GM19324 (cell line): ENCODE data around the gene SMC6.

Source experiments
- ATAC-seq: cut with Tn5 transposase; IDR thresholded peaks from one replicate; pipeline ENCODE4 v1.9.1; 2021; ENCODE audit warnings: mild to moderate bottlenecking, moderate library complexity; ENCODE audit not compliant: unreplicated experiment, low FRiP score

The SMC6 gene

DNA sequence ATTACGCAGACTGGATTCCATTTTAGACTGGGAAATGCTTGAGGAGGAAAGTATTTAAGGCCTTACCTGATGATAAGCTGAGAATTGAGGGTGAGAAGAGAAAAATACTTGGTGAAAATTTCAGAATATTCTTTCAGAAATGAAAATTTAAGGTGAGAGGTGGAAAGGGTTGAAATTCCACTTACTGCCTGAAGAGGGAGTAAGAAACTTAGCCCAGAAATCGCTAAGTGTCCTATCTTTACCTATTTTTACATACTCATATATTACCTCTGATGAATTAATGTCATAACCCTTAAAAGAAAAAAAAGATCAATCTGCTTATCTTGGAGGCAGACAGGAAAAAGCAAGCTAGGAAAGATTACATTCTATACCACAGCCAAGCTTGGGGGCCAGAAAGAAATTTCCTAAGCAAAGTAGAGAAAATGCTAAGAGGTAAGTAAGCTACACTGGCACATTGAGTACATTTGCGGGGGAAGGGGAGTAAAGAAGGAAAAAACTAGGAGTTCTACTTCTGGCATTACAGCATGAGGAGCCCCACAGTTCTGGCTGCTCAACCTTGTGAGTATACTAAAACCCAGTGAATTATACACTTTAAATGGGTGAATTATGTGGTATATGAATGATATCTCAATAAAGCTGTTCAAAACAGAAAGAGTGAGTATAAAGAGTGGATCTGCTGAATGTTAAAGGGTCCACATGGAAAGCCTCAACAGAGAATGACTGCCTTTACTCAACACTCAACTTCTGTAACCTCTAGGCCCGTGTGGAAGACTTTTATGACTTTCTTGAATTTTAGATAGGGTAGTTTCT, 33.8 kb downstream of the SMC6 start:
- ATAC-seq, result no peak

DNA sequence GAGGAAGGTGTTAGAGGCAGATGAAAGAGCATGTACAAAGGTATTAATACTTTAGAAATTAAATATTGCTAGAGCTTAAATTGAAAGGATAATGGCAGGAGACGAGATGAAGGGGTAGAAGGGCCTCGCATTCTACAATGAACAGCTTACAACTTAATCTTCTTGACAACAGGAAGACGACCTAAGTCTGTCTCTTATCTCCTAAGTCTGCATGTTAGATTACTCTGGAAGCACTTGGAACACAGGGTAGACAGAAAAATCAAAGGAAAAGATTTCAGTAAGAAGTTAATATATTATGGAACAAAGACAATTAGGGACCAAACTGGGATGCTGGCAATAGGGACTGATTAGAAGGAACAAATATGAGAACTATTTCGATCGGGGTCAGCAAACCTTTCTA, 34.9 kb downstream of the SMC6 start:
- no peak for ATAC-seq

DNA sequence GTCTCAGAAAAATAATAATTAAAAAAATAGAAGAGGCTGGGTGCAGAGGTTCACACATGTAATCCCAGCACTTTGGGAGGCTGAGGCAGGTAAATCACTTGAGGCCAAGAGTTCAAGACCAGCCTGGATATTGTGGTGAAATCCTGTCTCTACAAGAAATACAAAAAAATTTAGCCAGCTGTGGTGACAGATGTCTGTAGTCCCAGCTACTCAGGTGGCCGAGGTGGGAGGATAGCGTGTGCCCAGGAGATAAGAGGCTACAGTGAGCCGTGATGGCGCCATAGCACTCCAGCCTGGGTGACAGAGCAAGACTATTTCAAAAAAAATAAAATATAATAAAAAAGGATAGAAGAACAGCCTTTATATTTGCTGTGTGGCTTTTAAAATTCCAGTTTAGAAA, 35.9 kb downstream of the SMC6 start:
- ATAC-seq, result no peak

DNA sequence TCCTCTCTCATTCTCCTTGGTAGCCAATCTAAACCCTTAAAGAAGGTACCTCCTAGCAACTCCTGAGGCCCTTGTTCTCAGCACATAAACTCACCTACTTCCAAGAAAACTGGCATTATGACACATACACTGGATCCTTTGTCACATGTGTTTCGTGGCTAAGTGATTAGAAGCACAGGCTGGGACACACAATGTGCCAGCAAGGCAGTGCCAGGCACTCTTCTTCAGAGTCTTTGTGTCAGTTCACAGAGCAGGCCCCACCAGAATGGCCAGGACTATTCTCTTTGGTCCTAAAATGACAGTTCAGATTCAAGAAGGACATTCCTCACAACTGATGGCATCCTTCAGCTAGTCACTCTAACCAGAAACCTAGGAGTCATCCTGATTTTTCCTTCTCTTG, 40.3 kb downstream of the SMC6 start:
- ATAC-seq, result no peak

GRCh38 chr2:17710547-17711248, 42.9 kb downstream of the SMC6 start:
- no peak for ATAC-seq

GRCh38 chr2:17709897-17710296, 43.7 kb downstream of the SMC6 start:
- ATAC-seq, result no peak

- no peak for ATAC-seq
These were observed 45.1 kb downstream of the SMC6 start for GRCh38 chr2:17708501-17708900.

GRCh38 chr2:17706845-17707244, 46.8 kb downstream of the SMC6 start:
- no peak for ATAC-seq

- ATAC-seq, result no peak
These were observed 62.8 kb downstream of the SMC6 start for GRCh38 chr2:17690776-17691175.

GRCh38 chr2:17689010-17689409, 64.6 kb downstream of the SMC6 start:
- ATAC-seq, result no peak

DNA sequence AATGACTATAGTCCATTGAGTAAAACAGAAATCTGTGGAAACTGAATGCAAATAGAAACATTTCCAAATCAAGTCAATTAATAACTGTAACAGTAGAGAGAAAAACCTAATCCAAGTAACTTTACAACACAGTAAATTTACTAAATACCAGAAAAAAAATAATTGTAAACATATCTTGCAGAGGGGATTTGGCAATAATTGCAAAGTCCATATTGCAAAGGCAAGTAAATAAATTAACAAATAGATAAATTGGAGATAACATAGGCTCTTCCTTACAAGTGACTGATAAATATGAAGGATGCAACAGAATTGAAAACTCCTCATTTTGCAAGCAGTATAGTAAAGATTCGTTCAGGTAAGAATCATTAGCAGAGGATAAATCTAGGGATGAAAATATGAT, 65.0 kb downstream of the SMC6 start:
- ATAC-seq, result no peak

DNA sequence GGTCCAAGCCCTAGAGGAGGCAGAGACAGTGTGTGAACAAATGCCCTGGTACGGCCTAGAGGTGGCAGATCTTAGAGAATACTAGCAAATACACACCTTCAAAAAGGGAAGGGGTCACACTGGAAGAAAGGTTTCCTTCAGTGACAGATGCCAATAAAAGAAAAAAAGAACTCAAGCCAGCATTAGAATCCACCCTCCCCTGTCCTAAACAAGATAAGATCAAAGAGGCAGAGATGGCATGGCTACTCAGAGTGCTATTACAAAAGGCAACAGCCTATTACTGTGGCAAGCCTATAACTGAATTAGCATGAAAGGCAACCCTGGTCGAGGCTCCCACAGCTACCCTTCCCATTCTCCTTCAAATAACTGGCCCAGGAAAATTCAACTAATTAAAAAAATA, 69.6 kb downstream of the SMC6 start:
- no peak for ATAC-seq

DNA sequence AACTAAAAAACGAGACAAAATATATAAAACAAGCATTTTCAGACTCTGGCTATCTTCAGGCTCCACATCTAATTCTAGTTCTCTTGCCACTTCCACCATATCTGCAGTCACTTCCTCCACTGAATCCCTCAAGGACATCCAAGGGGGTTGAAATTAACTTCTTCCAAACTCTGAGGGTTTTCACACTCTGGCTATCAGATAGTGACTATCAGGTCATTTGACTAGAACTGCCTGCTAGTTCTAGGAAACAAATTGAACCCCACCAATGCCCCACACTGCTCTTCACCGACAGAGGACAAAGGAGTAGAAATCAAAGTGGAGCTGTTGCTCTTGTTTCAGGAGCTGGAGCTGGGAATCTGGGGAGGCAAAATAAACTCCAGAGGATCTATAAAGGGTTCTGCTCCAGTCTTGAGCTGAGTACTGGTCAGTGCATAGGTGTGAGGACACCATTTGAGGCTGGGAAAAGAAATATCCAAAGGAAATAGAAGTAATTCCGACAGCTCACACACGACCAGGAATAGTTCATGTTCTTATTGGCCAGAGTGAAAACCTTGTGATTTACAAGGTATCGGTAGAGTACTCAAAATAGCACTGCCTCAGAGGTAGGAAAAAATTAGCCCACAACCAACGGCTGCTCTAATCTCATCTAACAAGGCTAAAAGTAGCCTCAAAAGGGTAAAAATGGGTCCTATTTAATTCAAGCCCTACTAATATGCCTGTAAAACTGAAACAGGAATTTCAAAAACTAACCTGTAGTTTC, 71.3 kb downstream of the SMC6 start:
- ATAC-seq, result no peak

DNA sequence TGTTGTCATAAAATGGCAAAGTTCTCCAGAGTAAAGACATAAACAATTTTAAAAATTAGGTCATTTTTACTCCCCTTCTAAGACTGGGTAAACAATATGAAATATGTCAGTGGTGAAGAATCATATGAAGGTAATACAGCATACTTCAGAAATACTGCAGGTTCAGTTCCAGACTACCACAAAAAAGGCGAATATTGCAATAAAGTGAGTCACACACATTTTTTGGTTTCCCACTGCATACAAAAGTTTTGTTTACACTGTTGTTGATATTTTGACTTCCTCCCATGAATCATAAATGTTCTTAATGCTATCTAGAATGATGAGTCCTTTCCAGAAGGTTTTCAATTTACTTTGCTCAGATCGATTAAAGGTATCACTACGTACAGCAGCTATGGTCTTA, 73.5 kb downstream of the SMC6 start:
- ATAC-seq, result no peak

DNA sequence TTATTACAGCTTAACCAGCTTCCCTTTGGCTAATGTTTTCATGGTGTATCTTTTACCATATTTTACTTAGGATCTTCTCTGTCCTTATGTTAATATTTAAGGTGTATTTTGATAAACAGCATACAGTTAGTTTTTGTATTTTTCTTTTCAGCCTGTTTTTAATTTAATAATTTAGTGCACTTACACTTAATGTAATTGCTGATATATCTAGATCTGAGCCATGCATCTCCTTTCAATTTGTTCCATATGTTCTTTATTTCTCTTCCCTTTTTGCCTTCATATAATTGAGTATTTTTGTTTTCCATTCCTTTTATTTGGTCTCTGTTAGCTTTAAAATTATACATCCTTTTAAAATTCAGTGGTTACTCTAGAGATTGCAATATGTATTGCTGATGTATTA, 78.8 kb downstream of the SMC6 start:
- no peak for ATAC-seq

DNA sequence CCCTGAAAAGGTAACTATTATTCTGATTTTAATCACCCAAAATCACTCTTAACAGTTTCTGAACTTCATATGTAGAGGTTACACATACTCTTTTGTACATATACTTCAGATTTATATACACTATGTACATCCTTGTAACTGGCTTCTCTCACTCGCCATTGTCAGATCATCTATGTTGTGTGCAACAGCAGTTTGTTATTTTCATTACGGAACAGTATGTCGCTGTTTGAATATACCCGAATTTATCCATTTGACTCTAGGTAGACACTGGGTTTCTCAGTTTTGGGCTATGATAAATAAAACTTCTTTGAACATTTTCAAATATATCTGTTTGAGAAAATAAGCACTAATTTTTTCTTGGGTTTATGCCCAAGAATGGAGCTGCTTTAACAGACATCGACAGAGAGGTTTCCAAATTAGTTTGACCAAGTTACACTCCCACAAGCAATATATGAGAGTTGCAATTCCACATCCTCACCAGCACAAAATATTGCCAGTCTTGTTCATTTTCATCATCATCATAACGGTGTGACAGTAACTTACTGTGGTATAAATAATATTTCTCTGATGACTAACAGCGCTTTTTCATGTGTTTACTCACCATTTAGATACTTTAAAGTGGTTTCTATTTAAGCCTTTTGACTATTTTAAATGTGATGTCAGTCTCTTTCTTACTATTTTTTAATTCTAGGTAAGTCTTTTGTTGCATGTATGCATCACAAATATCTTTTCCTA, 80.9 kb downstream of the SMC6 start:
- ATAC-seq, result no peak

DNA sequence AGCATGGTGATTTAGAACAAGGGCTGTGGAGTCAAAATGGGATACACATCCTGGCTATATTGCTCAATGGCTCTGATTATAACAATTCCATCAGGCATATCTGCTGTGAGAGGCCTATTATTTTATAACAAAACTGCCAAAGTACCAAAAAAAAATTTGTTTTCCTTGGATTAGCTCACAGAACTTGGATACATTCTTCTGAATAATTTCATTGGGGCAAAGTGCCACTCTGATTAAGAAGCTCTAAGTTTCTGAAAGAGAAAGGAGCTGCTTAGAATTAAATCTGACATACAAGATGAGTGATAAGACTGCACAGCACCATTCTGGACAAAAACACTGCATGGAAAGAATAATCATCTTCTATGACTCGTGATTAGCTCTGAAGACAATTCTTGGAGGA, 85.7 kb downstream of the SMC6 start:
- no peak for ATAC-seq

DNA sequence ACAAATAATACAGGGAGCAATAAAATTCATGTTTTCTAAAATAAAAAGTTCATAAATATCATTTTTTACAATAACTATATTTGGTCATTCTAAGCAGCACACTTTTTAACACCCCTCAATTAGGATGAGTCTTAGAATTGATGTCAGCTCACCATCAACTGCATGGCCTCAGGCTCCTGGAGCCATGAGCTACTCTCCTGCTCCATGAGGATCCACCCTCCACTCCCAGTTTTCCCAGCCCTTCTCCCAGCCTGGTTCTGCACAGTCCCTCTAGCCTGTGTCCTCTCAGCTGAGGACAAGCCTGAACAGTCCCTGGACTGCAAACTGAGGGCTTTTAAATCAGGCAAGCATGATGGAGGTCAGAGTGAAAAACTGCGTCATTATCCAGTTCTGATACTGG, 89.1 kb downstream of the SMC6 start:
- ATAC-seq, result no peak

DNA sequence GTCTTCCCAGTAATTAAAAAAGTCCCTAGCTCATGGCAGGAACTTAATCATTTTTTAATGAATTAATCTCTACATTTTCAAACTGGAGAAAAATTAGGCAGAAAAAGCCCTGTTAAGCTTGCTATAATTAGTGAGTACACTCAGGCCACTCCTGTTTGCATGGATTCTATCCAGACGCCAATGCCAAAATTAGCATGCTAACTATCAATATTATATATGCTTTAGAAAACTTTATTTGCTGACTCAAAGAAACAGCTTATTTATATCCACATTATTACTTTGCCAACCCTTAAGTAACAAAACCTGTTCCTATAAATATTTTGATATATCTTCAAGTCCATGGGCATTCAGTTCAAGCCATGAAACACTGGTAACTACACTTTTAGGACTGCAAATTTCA, 90.9 kb downstream of the SMC6 start:
- ATAC-seq, result no peak

DNA sequence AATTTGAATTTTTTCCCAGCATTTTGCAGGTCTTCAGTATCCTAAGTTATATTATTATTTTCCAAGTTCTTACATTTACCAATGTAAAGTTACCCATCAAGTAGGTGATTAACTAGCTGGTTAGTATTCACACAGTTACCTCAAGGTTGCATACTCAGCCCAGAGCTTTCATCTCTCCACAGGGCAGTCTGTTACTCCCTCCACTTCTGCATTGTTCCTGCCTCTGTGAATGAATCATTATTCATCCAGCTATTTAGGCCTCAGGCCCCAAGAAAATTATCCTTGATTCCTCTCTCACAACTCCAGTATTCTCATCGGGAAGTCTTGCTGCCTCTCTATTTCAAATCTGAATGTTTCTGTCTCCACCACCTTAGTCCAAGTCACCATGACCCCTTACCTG, 92.2 kb downstream of the SMC6 start:
- ATAC-seq, result no peak

DNA sequence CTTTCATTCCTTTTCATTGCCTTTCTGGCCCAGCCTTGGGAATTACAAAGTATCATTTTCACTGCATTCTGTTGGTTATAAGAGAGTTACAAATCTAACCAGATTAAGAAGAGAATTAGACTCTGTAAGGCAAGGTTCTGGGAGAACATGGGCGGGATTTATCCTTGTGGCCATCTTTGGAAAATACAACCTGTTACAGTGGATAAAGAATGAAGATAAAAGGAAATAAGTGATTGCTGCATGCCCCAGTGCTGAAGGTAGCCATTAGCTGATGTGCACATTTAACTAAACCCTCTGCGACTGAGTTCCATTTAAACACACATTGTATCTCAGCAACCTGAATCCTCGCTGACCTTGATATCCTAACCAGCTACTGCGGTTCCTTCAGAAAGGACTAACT, 93.4 kb downstream of the SMC6 start:
- ATAC-seq, result no peak
